Left renal pelvis (tissue), 4 donors: ENCODE results near the gene RUBCNL. TPM values are rescaled to one million over a fixed set of nuclear protein-coding genes. Genes with fewer than 3 reads are reported as not detected.

Experiments
- DNase-seq, 4 donors: peaks; one replicate each; pipeline ENCODE4 v3.0.0-alpha.2; 2013; ENCODE audit warnings: low read depth in 4 of 4, low spot score in 3 of 4
- polyA plus RNA-seq, 4 donors: library from polyadenylated mRNA; unstranded; fragments of 120-200 nt; gene quantifications; one replicate each; pipeline ENCODE4 v1.2.1, GENCODE V29; 2013; ENCODE audit not compliant: insufficient read length in 4 of 4

The RUBCNL gene
- polyA plus RNA-seq, 4 donors, result 2.0 to 2.7 (median 2.4) TPM

- DNase-seq, result no peak
Observed at GRCh38 chr13:46313024-46313423, 74.0 kb downstream of the RUBCNL start.

- DNase-seq, result no peak
Observed at GRCh38 chr13:46311217-46311616, 75.8 kb downstream of the RUBCNL start.

- DNase-seq, result no peak
Observed at GRCh38 chr13:46310066-46310465, 77.0 kb downstream of the RUBCNL start.

- no peak for DNase-seq
Observed at GRCh38 chr13:46307554-46307953, 79.5 kb downstream of the RUBCNL start.

GRCh38 chr13:46304546-46304945 lies 82.5 kb downstream of the RUBCNL start:
- no peak for DNase-seq

GRCh38 chr13:46303742-46304385 lies 83.2 kb downstream of the RUBCNL start:
- no peak for DNase-seq

GRCh38 chr13:46297361-46297811 lies 89.7 kb downstream of the RUBCNL start:
- no peak for DNase-seq

GRCh38 chr13:46296921-46297320 lies 90.1 kb downstream of the RUBCNL start:
- no peak for DNase-seq

- no peak for DNase-seq
Observed at GRCh38 chr13:46296115-46296822, 90.8 kb downstream of the RUBCNL start.

GRCh38 chr13:46295491-46296114 lies 91.4 kb downstream of the RUBCNL start:
- DNase-seq, result no peak

GRCh38 chr13:46293436-46293835 lies 93.6 kb downstream of the RUBCNL start:
- no peak for DNase-seq

Other genes with a start within 250 kb of the RUBCNL start
- 10 to 100 TPM in 3 of 4 donors, 1 to 10 TPM in 1; 8.0 to 18.3 (median 11.1) TPM for gene LCP1, start 205.1 kb downstream of the RUBCNL start, polyA plus RNA-seq
- under 1 TPM; 0.13 to 0.22 (median 0.19) TPM for gene LRRC63, start 175.3 kb downstream of the RUBCNL start, polyA plus RNA-seq
- gene LRCH1, start 165.9 kb upstream of the RUBCNL start, polyA plus RNA-seq, result 10 to 100 TPM; 29.4 to 37.5 (median 30.6) TPM